Fibroblast of lung (primary cell): Measurements from ENCODE around the gene NOS1AP. TPM values are rescaled to one million over a fixed set of nuclear protein-coding genes. Genes with fewer than 3 reads are reported as not detected.

Experiments
- DNase-seq, 2 donors: peaks; one replicate each; pipeline versions ENCODE4 v3.0.0 to v3.0.0-alpha.2; 2010; ENCODE audit warnings: low read depth in 2 of 2
- H2AFZ ChIP-seq: 2 replicates; pipeline ENCODE4 v1.5.1; 2012; ENCODE audit warnings: low read length, control low read depth, inconsistent platforms
- H3K27ac ChIP-seq: 2 replicates; pipeline ENCODE4 v1.5.1; 2011; ENCODE audit warnings: low read length, control low read depth; ENCODE audit not compliant: insufficient read depth
- H3K27me3 ChIP-seq: 2 replicates; pipeline ENCODE4 v1.5.1; 2011; ENCODE audit warnings: mild to moderate bottlenecking, low read length; ENCODE audit not compliant: control insufficient read depth, insufficient read depth
- H3K36me3 ChIP-seq: 2 replicates; pipeline ENCODE4 v1.5.1; 2011; ENCODE audit warnings: low read length; ENCODE audit not compliant: control insufficient read depth, insufficient read depth
- H3K4me1 ChIP-seq: 2 replicates; pipeline ENCODE4 v1.5.1; 2011; ENCODE audit warnings: low read length; ENCODE audit not compliant: control insufficient read depth, insufficient read depth; ENCODE audit errors: extremely low read depth
- H3K4me2 ChIP-seq: 2 replicates; pipeline ENCODE4 v1.5.1; 2011; ENCODE audit warnings: low read length, control low read depth; ENCODE audit not compliant: insufficient read depth; ENCODE audit errors: extremely low read depth
- H3K4me3 ChIP-seq, 4 experiments: fragments of 200-600 bp in 1 of 4; sonication (generic) in 1 of 4; replicated peaks in 1 of 4; 2 replicates each; pipeline ENCODE4 v1.5.1; 2011 to 2016; ENCODE audit warnings: low read length in 4 of 4, low read depth in 3 of 4, mild to moderate bottlenecking in 3 of 4, control low read depth in 2 of 4, inconsistent platforms in 1 of 4, mixed read lengths in 1 of 4; ENCODE audit not compliant: insufficient read depth in 1 of 4; ENCODE audit errors: control extremely low read depth in 1 of 4
- H3K79me2 ChIP-seq: 2 replicates; pipeline ENCODE4 v1.5.1; 2012; ENCODE audit warnings: mild to moderate bottlenecking, low read length, inconsistent platforms; ENCODE audit not compliant: control insufficient read depth, insufficient read depth
- H3K9ac ChIP-seq: 2 replicates; pipeline ENCODE4 v1.5.1; 2011; ENCODE audit warnings: mild to moderate bottlenecking, low read length, control low read depth; ENCODE audit not compliant: insufficient read depth
- H3K9me3 ChIP-seq: 2 replicates; pipeline ENCODE4 v1.5.1; 2012; ENCODE audit warnings: low read depth, low read length; ENCODE audit not compliant: control insufficient read depth, insufficient read depth
- H4K20me1 ChIP-seq: 2 replicates; pipeline ENCODE4 v1.5.1; 2011; ENCODE audit warnings: low read length; ENCODE audit not compliant: control insufficient read depth, insufficient read depth; ENCODE audit errors: extremely low read depth
- CTCF ChIP-seq, 2 donors: IDR thresholded peaks in 1 of 2; conservative IDR thresholded peaks in 1 of 2; 1 replicate in 1 of 2; 2 replicates in 1 of 2; pipeline ENCODE4 v1.5.1; 2011 to 2012; ENCODE audit warnings: low read length in 2 of 2, control low read depth in 1 of 2, inconsistent platforms in 1 of 2, low read depth in 1 of 2, mild to moderate bottlenecking in 1 of 2
- EZH2 ChIP-seq: IDR thresholded peaks from 2 replicates; pipeline ENCODE4 v1.5.1; 2012; ENCODE audit warnings: low read length, control low read depth, mild to moderate bottlenecking; ENCODE audit errors: missing control alignments
- polyA plus RNA-seq, 2 donors: library from polyadenylated mRNA; depleted of rRNA in 1 of 2; stranded (reverse) in 1 of 2; unstranded in 1 of 2; fragments of >200 nt; gene quantifications; 2 replicates each; pipeline ENCODE4 v1.2.1, GENCODE V29; 2011 to 2012; ENCODE audit warnings: missing spikeins in 1 of 2
- total RNA-seq: library from RNA; depleted of rRNA; stranded (reverse); fragments of >200 nt; gene quantifications from 2 replicates; pipeline ENCODE4 v1.2.1, GENCODE V29; 2014

Gene NOS1AP
- total and polyA plus RNA-seq, 2 donors (not counting 1 experiment from before 2014, with no cell fraction given), result 0.14 to 0.17 TPM

GRCh38 chr1:162303004-162303344 is 233.5 kb downstream of the NOS1AP start:
- H3K9ac ChIP-seq, result no peak overlapping the region
- H3K79me2 ChIP-seq, result no peaks in the 10 kb centered on the region
- H3K27ac ChIP-seq, result no peak overlapping the region
- H3K27me3 ChIP-seq, result peaks cover 3% of the 10 kb centered on the region
- H3K36me3 ChIP-seq, result no peaks in the 10 kb centered on the region
- TF ChIP-seq CTCF (conservative IDR thresholded peaks at IDR 0.05 in 1 of 2, IDR thresholded peaks at IDR 0.05 in 1 of 2; ENCODE audit: low read depth in 1 of 2, low read length in 2 of 2) (no peak), EZH2 (no peak)
- H3K4me2 ChIP-seq, result no peak overlapping the region
- H2AFZ ChIP-seq, result no peak overlapping the region
- no peaks in the 10 kb centered on the region for H3K4me1 ChIP-seq
- peak; percentile 75 for DNase-seq
- no peak overlapping the region for H3K4me3 ChIP-seq
- H3K9me3 ChIP-seq, result no peaks in the 10 kb centered on the region
- no peaks in the 10 kb centered on the region for H4K20me1 ChIP-seq

- H3K4me1 ChIP-seq, result no peaks in the 10 kb centered on the region
- no peak overlapping the region for H3K4me2 ChIP-seq
- DNase-seq, result no peak
- no peak overlapping the region for H3K9ac ChIP-seq
- no peaks in the 10 kb centered on the region for H4K20me1 ChIP-seq
- no peaks in the 10 kb centered on the region for H3K9me3 ChIP-seq
- H3K27ac ChIP-seq, result no peak overlapping the region
- H3K79me2 ChIP-seq, result no peaks in the 10 kb centered on the region
- TF ChIP-seq CTCF (conservative IDR thresholded peaks at IDR 0.05 in 1 of 2, IDR thresholded peaks at IDR 0.05 in 1 of 2; ENCODE audit: low read depth in 1 of 2, low read length in 2 of 2), result no peak
- no peak overlapping the region for H3K4me3 ChIP-seq
- H3K27me3 ChIP-seq, result peaks cover 3% of the 10 kb centered on the region
- H3K36me3 ChIP-seq, result no peaks in the 10 kb centered on the region
- H2AFZ ChIP-seq, result no peak overlapping the region
Measured at GRCh38 chr1:162304736-162305135, 235.2 kb downstream of the NOS1AP start.

GRCh38 chr1:162305969-162306368 is 236.5 kb downstream of the NOS1AP start:
- Histone ChIP-seq H3K9ac (no peak overlapping the region), H3K27ac (no peak overlapping the region), H3K79me2 (no peaks in the 10 kb centered on the region), H3K27me3 (no peaks in the 10 kb centered on the region), H3K36me3 (no peaks in the 10 kb centered on the region), H4K20me1 (no peaks in the 10 kb centered on the region), H3K9me3 (no peaks in the 10 kb centered on the region), H3K4me3 (no peak overlapping the region), H2AFZ (no peak overlapping the region), H3K4me2 (no peak overlapping the region), H3K4me1 (no peaks in the 10 kb centered on the region)
- TF ChIP-seq EZH2 (no peak), CTCF (conservative IDR thresholded peaks at IDR 0.05 in 1 of 2, IDR thresholded peaks at IDR 0.05 in 1 of 2; ENCODE audit: low read depth in 1 of 2, low read length in 2 of 2) (no peak)
- peak in 1 of 2 donors; percentile 56 for DNase-seq
